T-helper 2 cell treated with Interferon-gamma antibody and Interleukin-4, amounts not matched to agents 100 ng/mL and 5 ng/mL, for 36 hours (primary cell): Measurements from ENCODE around the gene C1QB. TPM values are rescaled to one million over a fixed set of nuclear protein-coding genes. Genes with fewer than 3 reads are reported as not detected.

Source experiments
- intact Hi-C: fragments of 100-400 bp; cut with micrococcal nuclease; formaldehyde crosslinking; loops from one replicate; pipeline ENCODE4 v1.15.1; 2023
- total RNA-seq: library from RNA; stranded (reverse); gene quantifications from 2 replicates; pipeline ENCODE4 v1.2.3, GENCODE V29; 2022

C1QB gene
- not detected in 2 replicates for total RNA-seq

DNA sequence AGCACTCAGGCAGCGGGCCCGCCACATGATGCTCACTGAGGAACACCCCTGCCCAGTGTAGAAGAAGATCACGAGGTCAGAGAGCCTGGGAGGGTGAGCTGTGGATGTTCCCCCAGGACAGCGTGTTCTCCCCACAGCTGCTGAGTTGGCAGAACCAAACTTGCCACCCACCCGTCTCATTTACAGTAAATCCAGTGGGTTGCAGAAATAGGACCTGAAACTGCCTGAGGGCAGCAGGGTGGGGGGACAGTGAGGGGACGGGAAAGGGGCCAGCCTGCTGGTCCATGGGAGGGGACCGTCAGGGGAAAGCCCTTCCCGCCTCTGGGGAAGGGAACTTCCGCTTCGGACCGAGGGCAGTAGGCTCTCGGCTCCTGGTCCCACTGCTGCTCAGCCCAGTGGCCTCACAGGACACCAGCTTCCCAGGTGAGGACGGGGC, at the start of gene C1QB:
Gene C1QB (plus strand): TSS at position 356 of the 436 bp plus-strand sequence. CDS start 6,227 bp downstream, outside the sequence.
- intact Hi-C loops, result no loop called here

- intact Hi-C loops, result no loop called here
These were observed 46.9 kb upstream of the C1QB start for GRCh38 chr1:22606161-22606560.

GRCh38 chr1:22607154-22607553, 45.9 kb upstream of the C1QB start:
- intact Hi-C loops, result no loop called here

DNA sequence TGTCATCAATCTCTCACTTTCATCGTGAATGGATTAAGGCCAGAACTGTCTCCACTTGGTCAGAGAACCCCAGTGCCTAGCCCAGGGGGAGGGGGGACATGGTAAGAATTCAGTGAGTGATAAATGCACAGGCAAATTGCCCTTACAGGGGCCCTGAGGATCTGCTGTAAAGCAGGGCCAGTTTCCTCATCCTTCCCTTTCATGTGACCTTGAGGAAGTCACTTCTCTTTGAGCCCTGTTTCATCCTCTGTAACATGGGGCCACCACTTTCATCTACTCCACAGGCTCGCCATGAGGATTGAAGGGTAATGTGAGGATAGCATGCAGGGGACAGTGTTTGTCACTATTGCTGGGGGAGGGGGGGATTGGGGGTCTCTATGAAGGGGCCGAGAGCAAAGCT, 44.7 kb upstream of the C1QB start:
- intact Hi-C loops, result no loop called here

GRCh38 chr1:22609291-22609690, 43.7 kb upstream of the C1QB start:
- intact Hi-C loops, result no loop called here

- intact Hi-C loops, result no loop called here
These were observed 41.5 kb upstream of the C1QB start for GRCh38 chr1:22611530-22611947.

DNA sequence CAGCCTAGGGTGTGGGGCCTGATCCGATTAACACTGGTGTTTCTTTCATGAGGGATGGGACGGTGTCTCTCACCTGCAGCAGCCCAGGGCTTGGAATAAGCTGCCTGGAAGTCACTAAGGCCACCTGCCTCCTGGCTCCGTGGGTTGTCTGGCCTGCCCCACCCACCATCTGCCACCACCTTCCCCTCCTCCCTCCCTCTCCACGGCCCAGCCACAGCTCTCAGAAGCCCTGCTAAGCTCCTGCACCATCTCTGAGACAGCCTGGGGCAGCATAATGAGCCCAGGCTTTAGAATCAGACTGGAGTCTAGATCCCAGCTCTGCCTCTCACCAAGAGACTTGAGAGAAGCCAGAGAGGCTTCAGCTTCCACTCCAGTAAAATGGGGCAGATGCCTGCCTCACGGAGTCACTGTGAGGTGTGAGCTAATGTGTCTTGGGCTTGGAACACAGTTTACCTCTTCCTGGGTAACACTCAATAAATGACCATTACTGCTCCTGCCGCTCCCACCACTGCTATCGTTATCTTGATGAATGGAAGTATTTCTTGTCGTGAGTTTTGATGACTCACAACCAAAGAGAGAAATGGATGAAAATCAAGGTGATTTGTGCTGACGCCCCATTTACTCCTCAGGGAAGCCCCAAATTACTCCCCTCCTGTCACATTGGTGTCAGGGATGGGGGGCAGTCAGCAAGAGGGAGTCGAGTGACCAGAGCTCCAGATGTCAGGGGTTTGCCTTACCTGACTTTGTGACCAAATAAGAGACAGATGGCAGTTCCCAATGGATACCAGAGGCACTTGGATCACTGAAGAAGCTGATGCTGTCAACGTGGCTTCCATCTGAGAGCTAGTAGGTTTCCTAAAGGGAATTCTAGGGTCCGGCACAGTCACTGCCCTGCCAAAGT, 40.1 kb upstream of the C1QB start:
- intact Hi-C loops, result no loop called here

- intact Hi-C loops, result no loop called here
These were observed 39.5 kb upstream of the C1QB start for GRCh38 chr1:22613572-22613918.

DNA sequence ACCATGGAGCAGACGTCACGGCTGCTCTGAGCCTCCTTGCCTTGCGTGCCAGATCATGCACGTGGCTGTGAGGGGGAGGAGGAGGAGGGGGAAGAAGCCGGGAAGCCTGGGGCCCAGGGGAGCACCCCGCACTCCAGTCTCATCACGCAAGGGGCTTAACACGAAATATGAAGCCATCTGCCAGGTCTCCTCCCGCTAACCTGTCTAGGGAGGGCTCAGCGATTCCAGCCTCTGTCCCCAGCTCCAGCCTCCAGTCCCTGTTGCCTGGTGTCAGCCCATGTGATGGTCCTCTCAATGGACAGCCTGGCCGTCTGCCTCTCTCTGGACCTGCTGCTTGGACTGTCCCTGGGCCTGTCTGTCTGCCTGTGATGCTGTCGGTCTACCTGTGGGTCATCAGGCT, 39.1 kb upstream of the C1QB start:
- intact Hi-C loops, result no loop called here

GRCh38 chr1:22615886-22616285, 37.1 kb upstream of the C1QB start:
- intact Hi-C loops, result no loop called here

GRCh38 chr1:22616571-22616970, 36.5 kb upstream of the C1QB start:
- intact Hi-C loops, result no loop called here

GRCh38 chr1:22618056-22618455, 35.0 kb upstream of the C1QB start:
- intact Hi-C loops, result no loop called here

GRCh38 chr1:22619252-22619651, 33.8 kb upstream of the C1QB start:
- intact Hi-C loops, result no loop called here

DNA sequence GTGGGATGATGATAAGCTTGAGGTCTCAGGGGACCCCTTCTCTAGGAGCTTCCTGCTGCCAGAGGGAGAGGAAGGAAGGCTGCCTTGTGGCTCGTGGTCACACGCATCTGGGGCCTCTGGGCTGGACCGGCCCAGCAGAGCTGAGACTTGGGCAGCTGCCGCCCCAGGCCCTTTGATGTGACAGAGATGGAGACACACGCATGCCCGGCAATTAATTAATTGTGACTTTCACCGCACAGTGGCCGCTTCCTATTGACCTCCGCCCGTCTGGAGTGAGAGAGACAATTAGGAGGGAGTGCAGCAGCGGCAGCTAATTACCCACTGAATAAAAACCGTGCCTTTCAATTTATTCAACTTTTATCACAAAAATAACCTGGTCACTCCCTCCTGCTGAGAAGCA, 33.2 kb upstream of the C1QB start:
- intact Hi-C loops, result no loop called here

- intact Hi-C loops, result no loop called here
These were observed 31.3 kb upstream of the C1QB start for GRCh38 chr1:22621761-22622160.

GRCh38 chr1:22625262-22625925, 27.6 kb upstream of the C1QB start:
- intact Hi-C loops, result no loop called here

DNA sequence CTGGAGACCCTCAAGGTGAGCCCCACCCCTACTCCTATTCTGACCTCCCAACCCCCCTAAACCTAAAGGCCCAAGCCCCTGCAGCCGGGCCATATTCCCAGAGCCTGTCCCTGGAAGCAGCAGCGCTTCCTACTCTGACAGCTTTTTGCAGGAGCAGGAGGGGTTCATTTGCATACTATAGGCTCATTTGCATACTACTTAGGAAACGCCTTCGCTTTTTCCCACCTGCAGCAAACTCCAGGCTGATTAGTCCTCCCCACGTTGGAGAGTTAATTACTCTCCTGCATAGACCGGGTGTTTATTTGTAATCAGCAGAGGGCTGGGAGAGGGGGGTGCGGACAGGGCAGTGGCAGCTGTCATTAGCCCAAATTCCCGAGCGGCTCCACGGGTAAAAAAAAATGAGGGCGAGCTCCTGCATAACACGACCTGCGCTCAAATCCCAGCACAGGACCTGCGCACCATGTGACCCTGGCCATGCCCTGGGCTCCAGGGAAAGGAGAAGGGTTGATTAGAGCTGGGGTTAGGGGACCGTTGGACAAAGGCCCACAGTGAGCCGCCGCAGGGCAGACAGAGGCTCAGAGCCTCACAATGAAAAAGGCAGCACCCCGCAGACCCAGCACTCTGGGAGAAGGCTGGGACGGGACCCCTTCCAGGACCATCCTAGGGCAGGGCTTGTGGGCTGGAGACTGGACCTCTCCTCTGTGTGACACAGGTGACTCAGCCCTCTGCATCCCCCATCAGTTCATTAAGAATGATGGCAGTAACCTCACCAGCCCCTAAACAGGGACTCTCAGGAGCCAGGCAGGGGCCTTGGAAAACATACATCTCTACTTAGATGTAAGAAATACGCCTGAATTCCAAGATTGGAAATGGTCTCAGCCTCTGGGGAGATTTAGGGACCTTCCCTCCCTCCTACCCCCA, 26.5 kb upstream of the C1QB start:
- intact Hi-C loops, result no loop called here

DNA sequence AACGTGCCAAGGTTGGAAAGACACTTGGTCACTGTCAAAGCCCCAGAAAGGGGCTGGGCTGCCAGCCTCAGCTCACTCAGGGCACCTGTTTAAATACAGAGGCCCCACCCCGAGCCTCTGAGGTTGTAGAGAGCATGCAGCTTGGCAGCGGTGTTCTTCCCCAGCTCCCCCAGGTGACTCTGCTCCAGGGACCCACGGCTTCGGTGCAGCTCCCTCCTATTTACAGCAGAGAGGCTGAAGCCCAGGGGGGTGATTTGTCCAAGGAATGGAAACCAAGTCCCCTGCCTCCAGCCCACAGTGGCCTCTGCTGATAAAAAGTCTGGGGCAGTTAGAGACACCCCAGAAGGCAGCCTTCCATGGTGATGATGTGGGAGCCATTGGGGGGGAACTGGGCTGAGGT, 25.7 kb upstream of the C1QB start:
- intact Hi-C loops, result no loop called here

GRCh38 chr1:22628698-22629444, 24.2 kb upstream of the C1QB start:
- intact Hi-C loops, result no loop called here

DNA sequence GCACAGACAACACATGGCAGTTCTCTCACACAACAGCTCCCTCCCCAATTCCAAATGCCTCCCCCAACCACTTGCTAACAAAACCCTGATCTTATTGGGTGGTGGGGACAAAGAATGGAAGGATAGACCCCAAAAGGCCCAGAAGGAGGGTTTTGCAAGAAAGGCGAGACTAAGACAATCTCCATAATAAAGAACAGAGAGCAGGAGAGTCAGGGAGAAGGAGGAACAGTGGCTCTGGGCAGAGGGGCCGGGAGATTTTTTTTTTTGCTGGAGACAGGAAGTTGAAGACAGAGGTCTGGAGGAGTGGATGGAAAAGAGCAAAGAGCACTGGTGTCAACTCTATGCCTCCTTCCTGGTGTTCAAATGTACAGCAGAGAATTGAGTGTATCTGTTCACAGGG, 23.1 kb upstream of the C1QB start:
- intact Hi-C loops, result no loop called here
